H1 (cell line): ENCODE results near the gene COL6A5. TPM values are rescaled to one million over a fixed set of nuclear protein-coding genes. Genes with fewer than 3 reads are reported as not detected.

ENCODE experiments used
- CTCF ChIA-PET: fragments of 300-600 bp; sonication (Branson Sonifier 250); formaldehyde crosslinking; loops from one replicate; lab custom pipeline; 2021; ENCODE audit not compliant: partially characterized antibody; lab: Charles Lee
- POLR2A ChIA-PET: fragments of 300-600 bp; sonication (Branson Sonifier 250); formaldehyde crosslinking; loops from one replicate; lab custom pipeline; 2021; ENCODE audit warnings: inconsistent platforms; ENCODE audit not compliant: partially characterized antibody; lab: Charles Lee
- DNase-seq, 2 experiments: peaks; one replicate each; pipeline versions ENCODE4 v3.0.0 to v3.0.0-alpha.2; 2010 to 2022; ENCODE audit warnings: low spot score in 2 of 2, low read depth in 1 of 2, mixed read lengths in 1 of 2
- FAIRE-seq: peaks from 2 replicates; lab custom pipeline; 2011; peaks lifted over from hg19 to GRCh38; lab: Jason Lieb, UNC
- H2AFZ ChIP-seq: 2 replicates; pipeline ENCODE4 v1.8.1; 2012; ENCODE audit warnings: low read length, inconsistent platforms
- H2AK5ac ChIP-seq: 2 replicates; pipeline ENCODE4 v1.6.1; 2013; ENCODE audit warnings: low read depth, low read length
- H2BK120ac ChIP-seq: replicated peaks from 2 replicates; pipeline ENCODE3; 2013; ENCODE audit warnings: low read depth, low read length, inconsistent platforms
- H2BK12ac ChIP-seq: 2 replicates; pipeline ENCODE4 v1.6.1; 2013; ENCODE audit warnings: low read depth, low read length
- H2BK15ac ChIP-seq: 2 replicates; pipeline ENCODE4 v1.6.1; 2013; ENCODE audit warnings: low read length
- H2BK20ac ChIP-seq: 2 replicates; pipeline ENCODE4 v1.6.1; 2013; ENCODE audit warnings: low read length
- H2BK5ac ChIP-seq: 2 replicates; pipeline ENCODE4 v1.6.1; 2013; ENCODE audit warnings: low read depth, low read length
- H3K14ac ChIP-seq: 2 replicates; pipeline ENCODE4 v1.6.1; 2013; ENCODE audit warnings: inconsistent platforms; ENCODE audit not compliant: insufficient read length
- H3K18ac ChIP-seq: 2 replicates; pipeline ENCODE4 v1.6.1; 2013; ENCODE audit warnings: low read length; ENCODE audit errors: extremely low read depth
- H3K23ac ChIP-seq: 2 replicates; pipeline ENCODE4 v1.6.1; 2013; ENCODE audit warnings: inconsistent platforms; ENCODE audit not compliant: insufficient read length
- H3K23me2 ChIP-seq: 2 replicates; pipeline ENCODE4 v1.6.1; 2013; ENCODE audit warnings: low read depth, low read length
- H3K27ac ChIP-seq: 2 replicates; pipeline ENCODE4 v1.6.1; 2011; ENCODE audit warnings: low read depth, low read length, inconsistent platforms
- H3K27me3 ChIP-seq, 4 experiments: replicated peaks in 1 of 4; 1 replicate in 1 of 4; 2 replicates in 3 of 4; pipeline versions ENCODE4 v1.6.1 to v1.8.1; 2011 to 2013; ENCODE audit warnings: low read length in 3 of 4, mild to moderate bottlenecking in 3 of 4, inconsistent platforms in 2 of 4, mixed read lengths in 2 of 4, moderate library complexity in 1 of 4; ENCODE audit not compliant: control insufficient read depth in 3 of 4, insufficient read depth in 3 of 4; ENCODE audit errors: extremely low read depth in 1 of 4
- H3K36me3 ChIP-seq, 4 experiments: 2 replicates each; pipeline versions ENCODE4 v1.6.1 to v1.8.1; 2011 to 2013; ENCODE audit warnings: mild to moderate bottlenecking in 4 of 4, low read length in 3 of 4, moderate library complexity in 2 of 4, control low read depth in 1 of 4, inconsistent platforms in 1 of 4; ENCODE audit not compliant: insufficient read depth in 4 of 4, control insufficient read depth in 2 of 4
- H3K4ac ChIP-seq: replicated peaks from 2 replicates; pipeline ENCODE3; 2013; ENCODE audit warnings: low read length, low read depth, mixed read lengths, inconsistent platforms; ENCODE audit not compliant: insufficient read length
- H3K4me1 ChIP-seq, 4 experiments: replicated peaks in 1 of 4; 1 replicate in 1 of 4; 2 replicates in 3 of 4; pipeline versions ENCODE4 v1.6.1 to v1.8.1; 2011 to 2013; ENCODE audit warnings: low read length in 3 of 4, inconsistent platforms in 2 of 4, mixed read lengths in 1 of 4; ENCODE audit not compliant: insufficient read depth in 4 of 4, control insufficient read depth in 3 of 4
- H3K4me2 ChIP-seq, 2 experiments: 2 replicates each; pipeline versions ENCODE4 v1.6.1 to v1.8.1; 2011 to 2013; ENCODE audit warnings: low read depth in 2 of 2, low read length in 2 of 2, control low read depth in 1 of 2, inconsistent platforms in 1 of 2, mild to moderate bottlenecking in 1 of 2; ENCODE audit not compliant: insufficient read depth in 1 of 2
- H3K4me3 ChIP-seq, 4 experiments: fragments of 200-600, 300-600 bp in 1 of 4; sonication (generic), shearing (Covaris generic), sonication (Bioruptor Twin) in 1 of 4; 2 replicates each; pipeline versions ENCODE4 v1.5.1 to v1.8.1; 2011 to 2016; ENCODE audit warnings: low read length in 4 of 4, low read depth in 3 of 4, control low read depth in 2 of 4, inconsistent platforms in 2 of 4, mild to moderate bottlenecking in 2 of 4, mixed read lengths in 1 of 4, moderate library complexity in 1 of 4; ENCODE audit not compliant: insufficient read depth in 2 of 4; ENCODE audit errors: extremely low read depth in 1 of 4
- H3K56ac ChIP-seq: replicated peaks from 2 replicates; pipeline ENCODE3; 2013; ENCODE audit warnings: low read depth, mild to moderate bottlenecking, mixed read lengths, low read length, inconsistent platforms; ENCODE audit not compliant: insufficient read length
- H3K79me1 ChIP-seq: 2 replicates; pipeline ENCODE4 v1.6.1; 2013; ENCODE audit warnings: low read depth, low read length, control low read depth
- H3K79me2 ChIP-seq, 2 experiments: 2 replicates each; pipeline versions ENCODE4 v1.6.1 to v1.8.1; 2012 to 2013; ENCODE audit warnings: low read length in 2 of 2, mild to moderate bottlenecking in 2 of 2, inconsistent platforms in 1 of 2; ENCODE audit not compliant: insufficient read depth in 2 of 2, control insufficient read depth in 1 of 2
- H3K9ac ChIP-seq, 4 experiments: replicated peaks in 1 of 4; 1 replicate in 1 of 4; 2 replicates in 3 of 4; pipeline versions ENCODE4 v1.6.1 to v1.8.1; 2011 to 2013; ENCODE audit warnings: low read depth in 3 of 4, low read length in 3 of 4, control low read depth in 2 of 4, mild to moderate bottlenecking in 2 of 4, moderate library complexity in 2 of 4, inconsistent platforms in 1 of 4; ENCODE audit errors: extremely low read depth in 1 of 4
- H3K9me3 ChIP-seq, 2 experiments: 2 replicates each; pipeline versions ENCODE4 v1.6.1 to v1.8.1; 2012 to 2013; ENCODE audit warnings: mild to moderate bottlenecking in 2 of 2, moderate library complexity in 2 of 2, control low read depth in 1 of 2, inconsistent platforms in 1 of 2, low read depth in 1 of 2, low read length in 1 of 2, mixed read lengths in 1 of 2; ENCODE audit not compliant: insufficient read depth in 2 of 2
- H4K20me1 ChIP-seq, 2 experiments: replicated peaks in 1 of 2; 2 replicates each; pipeline versions ENCODE3 to v1.8.1; 2011 to 2013; ENCODE audit warnings: inconsistent platforms in 2 of 2, low read length in 2 of 2, mild to moderate bottlenecking in 1 of 2; ENCODE audit not compliant: insufficient read depth in 2 of 2, control insufficient read depth in 1 of 2
- H4K5ac ChIP-seq: 2 replicates; pipeline ENCODE4 v1.6.1; 2013; ENCODE audit warnings: low read length, low read depth, mixed read lengths, inconsistent platforms; ENCODE audit not compliant: insufficient read length
- H4K8ac ChIP-seq: 2 replicates; pipeline ENCODE4 v1.8.0; 2013; ENCODE audit warnings: mild to moderate bottlenecking, moderate library complexity, low read length, inconsistent platforms; ENCODE audit not compliant: insufficient read depth; ENCODE audit errors: extremely low read depth
- H4K91ac ChIP-seq: replicated peaks from 2 replicates; pipeline ENCODE3; 2013; ENCODE audit warnings: low read length, mixed read lengths, inconsistent platforms; ENCODE audit not compliant: insufficient read length
- ASH2L ChIP-seq: fragments of 200-600, 300-600 bp; sonication (generic); IDR thresholded peaks from one replicate; pipeline ENCODE4 v1.7.1; 2017; ENCODE audit warnings: low read length
- BCL11A ChIP-seq, 2 experiments: IDR thresholded peaks; one replicate each; pipeline ENCODE4 v1.6.1; 2011; ENCODE audit warnings: low read depth in 2 of 2, low read length in 2 of 2, mild to moderate bottlenecking in 2 of 2
- BRCA1 ChIP-seq: IDR thresholded peaks from 2 replicates; pipeline ENCODE4 v1.6.1; 2012; ENCODE audit warnings: low read depth, low read length, improper control_type of control experiment
- CBX8 ChIP-seq: fragments of 300-800, 300-1000 bp; sonication (generic); IDR thresholded peaks from 2 replicates; pipeline ENCODE4 v1.7.1; 2016; ENCODE audit warnings: low read depth, low read length, borderline replicate concordance
- CREB1 ChIP-seq: IDR thresholded peaks from 2 replicates; pipeline ENCODE4 v1.6.1; 2012; ENCODE audit warnings: inconsistent platforms
- CTBP2 ChIP-seq: IDR thresholded peaks from 2 replicates; pipeline ENCODE4 v1.7.0; 2011; ENCODE audit warnings: borderline replicate concordance, mild to moderate bottlenecking, moderate library complexity, mixed read lengths, low read length; ENCODE audit not compliant: insufficient read depth, insufficient read length
- FOSL1 ChIP-seq: IDR thresholded peaks from 2 replicates; pipeline ENCODE4 v1.6.1; 2011; ENCODE audit warnings: mild to moderate bottlenecking, low read depth, low read length, moderate library complexity; ENCODE audit not compliant: insufficient read depth
- HDAC2 ChIP-seq, 2 experiments: fragments of 300-600 bp in 1 of 2; sonication (generic) in 1 of 2; IDR thresholded peaks; 2 replicates each; pipeline ENCODE4 v1.6.1; 2011 to 2012; ENCODE audit warnings: low read depth in 2 of 2, low read length in 2 of 2, mild to moderate bottlenecking in 2 of 2, moderate library complexity in 2 of 2, borderline replicate concordance in 1 of 2, inconsistent platforms in 1 of 2
- KDM1A ChIP-seq: fragments of 200-600, 300-600 bp; sonication (generic); IDR thresholded peaks from 2 replicates; pipeline ENCODE4 v1.7.1; 2016; ENCODE audit warnings: mild to moderate bottlenecking, low read length, borderline replicate concordance
- KDM4A ChIP-seq: IDR thresholded peaks from one replicate; pipeline ENCODE4 v1.7.1; 2012; ENCODE audit warnings: low read depth, mild to moderate bottlenecking, moderate library complexity, low read length, inconsistent platforms; ENCODE audit not compliant: severe bottlenecking
- NANOG ChIP-seq: IDR thresholded peaks from 2 replicates; pipeline ENCODE4 v1.6.1; 2011; ENCODE audit warnings: low read length, low read depth, mild to moderate bottlenecking, inconsistent platforms; ENCODE audit not compliant: insufficient read depth, poor library complexity, severe bottlenecking
- SUZ12 ChIP-seq: fragments of 200-600 bp; sonication (generic); IDR thresholded peaks from 2 replicates; pipeline ENCODE4 v1.6.1; 2012; ENCODE audit warnings: mild to moderate bottlenecking, inconsistent platforms, low read length, moderate library complexity, mixed read lengths
- WGBS, 2 experiments: shearing (Covaris generic) in 1 of 2; methylation state at CpG; one replicate each; pipeline versions ENCODE4 v1.1.6 to v1.1.7; 2013 to 2015; ENCODE audit warnings: low lambda C conversion rate in 2 of 2, mixed read lengths in 2 of 2, inconsistent platforms in 1 of 2, low coverage in 1 of 2, missing lambda C conversion rate in 1 of 2; ENCODE audit not compliant: insufficient replicate concordance in 2 of 2, insufficient coverage in 1 of 2, insufficient read length in 1 of 2; ENCODE audit errors: extremely low coverage in 1 of 2, missing lambda C conversion rate in 1 of 2; 5-methylcytosine and 5-hydroxymethylcytosine counted together
- polyA plus RNA-seq, 7 experiments: library from polyadenylated mRNA; depleted of rRNA in 3 of 7; stranded (reverse) in 5 of 7; unstranded in 2 of 7; fragments of >200 nt in 5 of 7; fragments of 200-250 nt in 2 of 7; gene quantifications; 1 replicate in 5 of 7; 2 replicates in 1 of 7; 4 replicates in 1 of 7; pipeline versions ENCODE4 v1.2.1 to v1.2.3, GENCODE V29; 2011 to 2013; ENCODE audit warnings: missing spikeins in 2 of 7, mixed read lengths in 2 of 7
- total RNA-seq: library from RNA; stranded (reverse); fragmentation: NEBNext Ultra II Directional; extraction: Animal tissue kit (Norgen Biotek cat#: 25700); gene quantifications from 2 replicates; pipeline ENCODE4 v1.2.1, GENCODE V29; 2021

COL6A5 gene
- total and polyA plus RNA-seq, 2 of the 8 experiments (the other 6 are each of a cell fraction or from before 2014, with no cell fraction given): 0.05 to 0.06 TPM

DNA sequence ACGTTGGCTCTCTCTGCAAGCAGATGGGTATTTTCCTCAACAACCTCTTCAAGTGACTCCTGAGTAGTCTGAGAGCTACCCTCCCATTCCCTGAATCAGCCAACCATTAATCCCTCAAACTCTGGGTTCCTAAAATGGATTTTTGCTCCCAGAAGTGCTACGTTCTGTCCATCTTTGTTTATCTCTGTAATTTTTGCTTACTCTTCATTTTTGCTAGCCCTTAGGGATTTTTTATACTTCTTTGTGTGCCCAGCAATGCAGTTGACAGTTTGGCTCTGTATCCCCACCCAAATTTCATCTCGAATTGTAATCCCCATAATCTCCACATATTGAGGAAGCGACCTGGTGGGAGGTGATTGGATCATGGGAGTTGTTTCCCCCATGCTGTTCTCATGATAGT, 35.4 kb upstream of the COL6A5 start:
- 95% methylated on average over 4 of the region's 4 CpGs; no CpG with 5 or more reads in 1 of the 2 experiments for WGBS, 2 experiments
- H3K27me3 ChIP-seq: no peaks in the 10 kb centered on the region
- FAIRE-seq: no peak
- TF ChIP-seq BCL11A (IDR thresholded peaks at IDR 0.05; ENCODE audit: low read depth in 2 of 2, low read length in 2 of 2) (no peak), ASH2L (no peak), KDM1A (no peak), CREB1 (no peak), BRCA1 (no peak), NANOG (no peak), CBX8 (no peak), FOSL1 (no peak), KDM4A (no peak), SUZ12 (no peak), CTBP2 (no peak), HDAC2 (IDR thresholded peaks at IDR 0.05; ENCODE audit: borderline replicate concordance in 1 of 2, low read depth in 2 of 2, low read length in 2 of 2) (no peak)

More for the DNA sequence above, 35.4 kb upstream of the COL6A5 start:
- H2AFZ ChIP-seq: no peak overlapping the region
- no peaks in the 10 kb centered on the region for H3K79me2 ChIP-seq
- no peak overlapping the region for H2BK15ac ChIP-seq
- H2BK20ac ChIP-seq: no peak overlapping the region
- H4K20me1 ChIP-seq: no peaks in the 10 kb centered on the region
- ChIA-PET POLR2A (no interaction called here), CTCF (interaction anchor here (0.6 kb wide), 2 partner anchors 34 to 232 kb away, joined by 3 read pairs; no protein-coding TSS in a partner anchor)
- no peaks in the 10 kb centered on the region for H3K79me1 ChIP-seq
- H3K23ac ChIP-seq: no peak overlapping the region
- no peak for DNase-seq
- no peaks in the 10 kb centered on the region for H3K36me3 ChIP-seq
- no peaks in the 10 kb centered on the region for H3K9me3 ChIP-seq
- H3K9ac ChIP-seq: no peak overlapping the region
- H4K8ac ChIP-seq: no peak overlapping the region
- H3K4me1 ChIP-seq: no peaks in the 10 kb centered on the region
- H3K18ac ChIP-seq: no peak overlapping the region
- no peak overlapping the region for H3K14ac ChIP-seq
- no peak overlapping the region for H3K4me3 ChIP-seq
- H2BK120ac ChIP-seq: no peak overlapping the region
- no peak overlapping the region for H3K27ac ChIP-seq
- H3K4ac ChIP-seq: no peak overlapping the region
- H2BK5ac ChIP-seq: no peak overlapping the region
- no peaks in the 10 kb centered on the region for H3K23me2 ChIP-seq
- H3K4me2 ChIP-seq: no peak overlapping the region
- no peak overlapping the region for H4K91ac ChIP-seq
- H2AK5ac ChIP-seq: no peak overlapping the region
- no peak overlapping the region for H2BK12ac ChIP-seq
- H3K56ac ChIP-seq: no peak overlapping the region
- H4K5ac ChIP-seq: no peak overlapping the region
